IPS DF 6.9 (cell line): ENCODE data around the gene PTPRN2.

Source experiments
- DNase-seq: peaks from one replicate; pipeline ENCODE4 v3.0.0-alpha.2; 2013; ENCODE audit warnings: low read depth, low spot score
- H3K27ac ChIP-seq: one replicate; pipeline ENCODE4 v1.5.1; 2013; ENCODE audit warnings: low read length, control low read depth
- H3K27me3 ChIP-seq: 2 replicates; pipeline ENCODE4 v1.6.1; 2013; ENCODE audit warnings: mild to moderate bottlenecking, low read length; ENCODE audit not compliant: control insufficient read depth, insufficient read depth
- H3K36me3 ChIP-seq: 2 replicates; pipeline ENCODE4 v1.6.1; 2013; ENCODE audit warnings: low read length; ENCODE audit not compliant: control insufficient read depth, insufficient read depth
- H3K4me1 ChIP-seq: 2 replicates; pipeline ENCODE4 v1.6.1; 2013; ENCODE audit warnings: low read length; ENCODE audit not compliant: control insufficient read depth, insufficient read depth
- H3K4me3 ChIP-seq: 2 replicates; pipeline ENCODE4 v1.5.1; 2013; ENCODE audit warnings: mild to moderate bottlenecking, low read length
- H3K9me3 ChIP-seq: 2 replicates; pipeline ENCODE4 v1.6.1; 2013; ENCODE audit warnings: low read length, inconsistent platforms; ENCODE audit not compliant: control insufficient read depth, insufficient read depth
- WGBS: extraction: QIAGEN DNeasy Blood & Tissue Kit; methylation state at CpG from one replicate; pipeline ENCODE4 v1.1.7; 2013; ENCODE audit warnings: mixed read lengths, missing lambda C conversion rate; ENCODE audit not compliant: insufficient read length, insufficient coverage; 5-methylcytosine and 5-hydroxymethylcytosine counted together

The PTPRN2 gene

GRCh38 chr7:157576415-157576814 is 1011.2 kb downstream of the PTPRN2 start:
- Histone ChIP-seq H3K27ac (no peak overlapping the region), H3K9me3 (peaks cover 16% of the 10 kb centered on the region), H3K27me3 (no peaks in the 10 kb centered on the region), H3K36me3 (no peaks in the 10 kb centered on the region; the same call in 1 of the 2 replicates), H3K4me3 (no peak overlapping the region), H3K4me1 (no peaks in the 10 kb centered on the region)
- DNase-seq: no peak
- WGBS: no CpG with 5 or more reads among the region's 36 CpGs

GRCh38 chr7:157575777-157576176 is 1011.8 kb downstream of the PTPRN2 start:
- no peaks in the 10 kb centered on the region for H3K27me3 ChIP-seq
- H3K4me1 ChIP-seq: no peaks in the 10 kb centered on the region
- H3K36me3 ChIP-seq: no peaks in the 10 kb centered on the region; the same call in 1 of the 2 replicates
- H3K27ac ChIP-seq: no peak overlapping the region
- no peak overlapping the region for H3K4me3 ChIP-seq
- H3K9me3 ChIP-seq: peaks cover 13% of the 10 kb centered on the region
- WGBS: no CpG with 5 or more reads among the region's 5 CpGs
- no peak for DNase-seq

- no peak for DNase-seq
- no peak overlapping the region for H3K27ac ChIP-seq
- H3K27me3 ChIP-seq: no peaks in the 10 kb centered on the region
- no CpG with 5 or more reads among the region's 15 CpGs for WGBS
- H3K4me1 ChIP-seq: no peaks in the 10 kb centered on the region
- H3K9me3 ChIP-seq: peaks cover 13% of the 10 kb centered on the region
- no peak overlapping the region for H3K4me3 ChIP-seq
- no peaks in the 10 kb centered on the region; the same call in 1 of the 2 replicates for H3K36me3 ChIP-seq
These were observed 1012.6 kb downstream of the PTPRN2 start for GRCh38 chr7:157574914-157575586.

GRCh38 chr7:157574120-157574825 is 1013.4 kb downstream of the PTPRN2 start:
- no CpG with 5 or more reads among the region's 24 CpGs for WGBS
- no peaks in the 10 kb centered on the region for H3K4me1 ChIP-seq
- no peaks in the 10 kb centered on the region; the same call in 1 of the 2 replicates for H3K36me3 ChIP-seq
- no peak overlapping the region for H3K4me3 ChIP-seq
- peaks cover 14% of the 10 kb centered on the region for H3K9me3 ChIP-seq
- H3K27me3 ChIP-seq: no peaks in the 10 kb centered on the region
- no peak overlapping the region for H3K27ac ChIP-seq
- no peak for DNase-seq

GRCh38 chr7:157573244-157573643 is 1014.4 kb downstream of the PTPRN2 start:
- H3K27ac ChIP-seq: no peak overlapping the region
- no peak for DNase-seq
- no peaks in the 10 kb centered on the region for H3K27me3 ChIP-seq
- no peak overlapping the region for H3K4me3 ChIP-seq
- peaks cover 22% of the 10 kb centered on the region for H3K9me3 ChIP-seq
- no peaks in the 10 kb centered on the region for H3K4me1 ChIP-seq
- H3K36me3 ChIP-seq: no peaks in the 10 kb centered on the region; the same call in 1 of the 2 replicates
- WGBS: no CpG with 5 or more reads among the region's 5 CpGs

GRCh38 chr7:157572622-157573021 is 1015.0 kb downstream of the PTPRN2 start:
- H3K27me3 ChIP-seq: no peaks in the 10 kb centered on the region
- no peak for DNase-seq
- H3K4me3 ChIP-seq: no peak overlapping the region
- no peak overlapping the region for H3K27ac ChIP-seq
- no peaks in the 10 kb centered on the region for H3K4me1 ChIP-seq
- no peaks in the 10 kb centered on the region; the same call in 1 of the 2 replicates for H3K36me3 ChIP-seq
- WGBS: no CpG with 5 or more reads among the region's 14 CpGs
- H3K9me3 ChIP-seq: peaks cover 24% of the 10 kb centered on the region

- DNase-seq: no peak
- no CpG with 5 or more reads among the region's 24 CpGs for WGBS
These were observed 1017.0 kb downstream of the PTPRN2 start for GRCh38 chr7:157570531-157571200.

GRCh38 chr7:157569967-157570366 is 1017.7 kb downstream of the PTPRN2 start:
- Histone ChIP-seq H3K27ac (no peak overlapping the region), H3K4me3 (no peak overlapping the region), H3K4me1 (no peaks in the 10 kb centered on the region), H3K36me3 (no peaks in the 10 kb centered on the region), H3K9me3 (peaks cover 28% of the 10 kb centered on the region), H3K27me3 (no peaks in the 10 kb centered on the region)
- WGBS: no CpG with 5 or more reads among the region's 8 CpGs
- no peak for DNase-seq

More at GRCh38 chr7:157570531-157571200, 1017.0 kb downstream of the PTPRN2 start:
- H3K36me3 ChIP-seq: no peaks in the 10 kb centered on the region
- no peak overlapping the region for H3K27ac ChIP-seq
- peaks cover 28% of the 10 kb centered on the region for H3K9me3 ChIP-seq
- no peaks in the 10 kb centered on the region for H3K27me3 ChIP-seq
- no peak overlapping the region for H3K4me3 ChIP-seq
- H3K4me1 ChIP-seq: no peaks in the 10 kb centered on the region

- no peaks in the 10 kb centered on the region for H3K27me3 ChIP-seq
- no peaks in the 10 kb centered on the region for H3K36me3 ChIP-seq
- no peaks in the 10 kb centered on the region for H3K4me1 ChIP-seq
- H3K9me3 ChIP-seq: peaks cover 28% of the 10 kb centered on the region
- no peak overlapping the region for H3K27ac ChIP-seq
- no CpG with 5 or more reads among the region's 35 CpGs for WGBS
- no peak overlapping the region for H3K4me3 ChIP-seq
- no peak for DNase-seq
These were observed 1018.6 kb downstream of the PTPRN2 start for GRCh38 chr7:157568770-157569584.
